Neural cell (in vitro differentiated cells): ENCODE measurements around the gene SLC27A1. TPM values are rescaled to one million over a fixed set of nuclear protein-coding genes. Genes with fewer than 3 reads are reported as not detected.

Experiments used
- H2AFZ ChIP-seq: fragments of 200-600, 300-800 bp; sonication (generic), shearing (Covaris generic); 2 replicates; pipeline ENCODE4 v1.6.0; 2014; ENCODE audit warnings: low read depth, mild to moderate bottlenecking, antibody characterized with exemption, low read length, moderate library complexity
- H3F3A ChIP-seq: fragments of 200-600 bp; shearing (Covaris generic); 2 replicates; pipeline ENCODE4 v1.6.1; 2016; ENCODE audit warnings: mild to moderate bottlenecking, moderate library complexity, mixed read lengths, antibody characterized with exemption, low read length; ENCODE audit not compliant: insufficient read depth, poor library complexity, severe bottlenecking
- H3K27ac ChIP-seq: fragments of 200-600, 300-800 bp; sonication (generic), shearing (Covaris generic); 2 replicates; pipeline ENCODE4 v1.5.1; 2014; ENCODE audit warnings: mild to moderate bottlenecking, low read length, moderate library complexity
- H3K27me3 ChIP-seq: fragments of 300-800, 200-600 bp; sonication (generic), shearing (Covaris generic); 2 replicates; pipeline ENCODE4 v1.6.0; 2014; ENCODE audit warnings: mild to moderate bottlenecking, low read depth, low read length, moderate library complexity; ENCODE audit not compliant: insufficient read depth
- H3K36me3 ChIP-seq: fragments of 300-800, 200-600 bp; sonication (generic), shearing (Covaris generic); 2 replicates; pipeline ENCODE4 v1.5.1; 2014; ENCODE audit warnings: mild to moderate bottlenecking, antibody characterized with exemption, low read length, moderate library complexity; ENCODE audit not compliant: insufficient read depth
- H3K4me2 ChIP-seq: fragments of 300-800, 200-600 bp; sonication (generic), shearing (Covaris generic); 2 replicates; pipeline ENCODE4 v1.6.0; 2014; ENCODE audit warnings: mild to moderate bottlenecking, low read length
- H3K4me3 ChIP-seq: fragments of 300-800, 200-600 bp; sonication (generic), shearing (Covaris generic); 2 replicates; pipeline ENCODE4 v1.5.1; 2014; ENCODE audit warnings: mild to moderate bottlenecking, low read length, moderate library complexity
- H3K79me2 ChIP-seq: fragments of 200-600 bp; shearing (Covaris generic); replicated peaks from 2 replicates; pipeline ENCODE4 v1.6.0; 2014; ENCODE audit warnings: mild to moderate bottlenecking, low read length, moderate library complexity; ENCODE audit not compliant: insufficient read depth
- H3K9ac ChIP-seq: fragments of 300-800, 200-600 bp; sonication (generic), shearing (Covaris generic); 2 replicates; pipeline ENCODE4 v1.6.1; 2016; ENCODE audit warnings: mild to moderate bottlenecking, low read length, mixed read lengths
- H3K9me2 ChIP-seq: fragments of 200-600 bp; shearing (Covaris generic); 2 replicates; pipeline ENCODE4 v1.6.1; 2016; ENCODE audit warnings: mild to moderate bottlenecking, low read length, mixed read lengths; ENCODE audit not compliant: insufficient read depth
- H3K9me3 ChIP-seq: fragments of 200-600, 300-800 bp; sonication (generic), shearing (Covaris generic); 2 replicates; pipeline ENCODE4 v1.6.1; 2016; ENCODE audit warnings: mild to moderate bottlenecking, mixed run types, low read length, moderate library complexity, mixed read lengths
- H4K20me1 ChIP-seq: fragments of 200-600 bp; shearing (Covaris generic); 2 replicates; pipeline ENCODE4 v1.6.1; 2016; ENCODE audit warnings: mild to moderate bottlenecking, mixed run types; ENCODE audit not compliant: insufficient read depth
- CTCF ChIP-seq: fragments of 450-650 bp; IDR thresholded peaks from 2 replicates; pipeline ENCODE4 v1.5.1; 2014; ENCODE audit warnings: antibody characterized with exemption, mild to moderate bottlenecking, moderate library complexity; ENCODE audit not compliant: poor library complexity, severe bottlenecking
- EP300 ChIP-seq: fragments of 450-650 bp; conservative IDR thresholded peaks from 2 replicates; pipeline ENCODE4 v1.6.1; 2014; ENCODE audit warnings: antibody characterized with exemption, mild to moderate bottlenecking, moderate library complexity; ENCODE audit not compliant: poor library complexity, severe bottlenecking
- EZH2 ChIP-seq: fragments of 200-600, 300-800 bp; shearing (Covaris generic), sonication (generic); IDR thresholded peaks from 2 replicates; pipeline ENCODE4 v1.6.1; 2014; ENCODE audit warnings: antibody characterized with exemption, low read length, borderline replicate concordance, mild to moderate bottlenecking; ENCODE audit not compliant: insufficient read depth, poor library complexity, severe bottlenecking
- MXI1 ChIP-seq: fragments of 450-650 bp; conservative IDR thresholded peaks from 2 replicates; pipeline ENCODE4 v1.6.1; 2014; ENCODE audit warnings: antibody characterized with exemption, mild to moderate bottlenecking; ENCODE audit not compliant: poor library complexity, severe bottlenecking
- POLR2AphosphoS5 ChIP-seq: IDR thresholded peaks from 2 replicates; pipeline ENCODE4 v1.6.1; 2012
- RAD21 ChIP-seq: fragments of 450-650 bp; conservative IDR thresholded peaks from 2 replicates; pipeline ENCODE4 v1.6.1; 2014; ENCODE audit warnings: antibody characterized with exemption, mild to moderate bottlenecking, moderate library complexity
- REST ChIP-seq: IDR thresholded peaks from 2 replicates; pipeline ENCODE4 v1.6.1; 2012; ENCODE audit warnings: borderline replicate concordance
- SMC3 ChIP-seq: fragments of 450-650 bp; conservative IDR thresholded peaks from 2 replicates; pipeline ENCODE4 v1.6.1; 2014; ENCODE audit warnings: antibody characterized with exemption, mild to moderate bottlenecking, moderate library complexity; ENCODE audit not compliant: poor library complexity
- TAF1 ChIP-seq: IDR thresholded peaks from 2 replicates; pipeline ENCODE4 v1.6.1; 2012; ENCODE audit warnings: low read depth
- polyA plus RNA-seq: library from polyadenylated mRNA; depleted of rRNA; stranded (reverse); fragments of >200 nt; gene quantifications from 2 replicates; pipeline ENCODE4 v1.2.3, GENCODE V29; 2014

Gene SLC27A1
- polyA plus RNA-seq, 1 donor from 2014 or later: 22.0 TPM

DNA sequence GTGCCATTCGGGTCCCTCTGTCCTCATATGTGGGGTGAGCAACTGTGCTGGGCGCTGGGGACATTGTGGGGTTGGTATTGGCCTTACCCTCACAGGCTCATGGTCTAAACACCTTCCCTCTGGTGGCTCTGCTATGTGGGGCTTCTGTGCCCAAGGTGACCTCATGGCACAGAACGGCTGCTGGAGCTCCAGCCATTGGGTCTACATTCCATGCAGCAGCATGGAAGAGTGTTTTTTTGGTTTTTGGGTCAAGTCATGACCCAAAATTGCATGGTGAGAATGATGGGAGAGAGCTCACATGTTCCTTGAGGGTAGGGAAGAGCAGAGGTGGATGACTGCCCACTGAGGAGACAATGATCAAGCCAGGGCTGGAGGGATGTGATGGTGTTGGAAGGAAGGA is 58.3 kb downstream of the SLC27A1 start:
- no peaks in the 10 kb centered on the region for H3F3A ChIP-seq
- H4K20me1 ChIP-seq: no peaks in the 10 kb centered on the region
- H3K27me3 ChIP-seq: no peaks in the 10 kb centered on the region
- no peaks in the 10 kb centered on the region for H3K9me2 ChIP-seq
- no peak overlapping the region for H3K27ac ChIP-seq
- no peaks in the 10 kb centered on the region for H3K79me2 ChIP-seq
- no peak overlapping the region for H3K4me3 ChIP-seq
- no peak overlapping the region for H3K9ac ChIP-seq
- no peak overlapping the region for H2AFZ ChIP-seq
- H3K9me3 ChIP-seq: peaks cover 7% of the 10 kb centered on the region
- H3K4me2 ChIP-seq: no peak overlapping the region
- no peaks in the 10 kb centered on the region for H3K36me3 ChIP-seq
- TF ChIP-seq SMC3: no peak
- TF ChIP-seq POLR2AphosphoS5: no peak
- no peak for TF ChIP-seq CTCF
- TF ChIP-seq MXI1: no peak
- TF ChIP-seq TAF1: no peak
- TF ChIP-seq EP300: no peak
- no peak for TF ChIP-seq REST
- TF ChIP-seq RAD21: no peak
- no peak for TF ChIP-seq EZH2

DNA sequence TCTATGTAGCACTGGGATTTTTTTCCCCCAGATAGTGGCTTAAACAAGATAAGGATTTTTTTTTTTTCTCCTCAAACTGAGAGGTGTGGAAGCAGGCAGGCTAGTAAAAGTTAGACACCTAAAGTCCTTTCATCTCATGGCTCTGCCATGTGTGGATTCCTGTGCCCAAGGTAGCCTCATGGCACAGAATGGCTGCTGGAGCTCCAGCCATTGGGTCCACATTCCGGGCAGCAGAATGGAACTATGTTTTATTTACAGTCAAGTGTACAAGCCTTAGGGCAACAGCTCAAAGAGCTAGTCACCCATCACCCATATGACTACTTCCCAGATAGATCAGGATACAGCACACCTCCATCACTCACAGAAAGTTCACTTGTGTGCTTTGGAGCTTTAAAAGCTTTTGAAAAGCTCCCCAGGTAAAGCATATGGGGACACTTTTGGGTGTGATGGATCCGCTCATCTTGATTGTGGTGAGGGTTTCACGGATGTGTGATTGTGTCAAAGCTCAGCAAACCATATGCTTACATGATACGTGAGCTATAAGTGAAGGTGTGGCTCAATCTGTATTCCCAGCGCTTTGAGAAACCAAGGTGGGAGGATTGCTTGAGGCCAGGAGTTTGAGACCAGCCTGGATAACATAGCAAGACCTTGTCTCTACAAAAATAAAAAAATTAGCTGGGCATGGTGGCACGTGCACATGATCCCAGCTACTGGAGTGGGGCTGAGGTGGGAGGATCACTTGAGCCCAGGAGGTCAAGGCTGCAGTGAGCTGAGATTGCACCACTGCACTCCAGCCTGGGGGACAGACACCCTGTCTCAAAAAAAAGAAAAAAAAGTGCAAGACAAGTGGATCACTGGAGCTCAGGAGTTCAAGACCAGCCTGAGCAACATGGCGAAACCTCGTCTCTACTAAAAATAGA is 59.2 kb downstream of the SLC27A1 start:
- no peak for TF ChIP-seq EZH2
- TF ChIP-seq RAD21: no peak
- no peak for TF ChIP-seq EP300
- TF ChIP-seq POLR2AphosphoS5: no peak
- no peak for TF ChIP-seq CTCF
- no peak for TF ChIP-seq MXI1
- no peak for TF ChIP-seq SMC3
- no peak for TF ChIP-seq REST
- no peak for TF ChIP-seq TAF1
- Histone ChIP-seq H3K9ac (no peak overlapping the region), H3K9me2 (no peaks in the 10 kb centered on the region), H3K9me3 (peaks cover 7% of the 10 kb centered on the region), H3K27ac (no peak overlapping the region), H3F3A (no peaks in the 10 kb centered on the region), H3K4me2 (no peak overlapping the region), H2AFZ (no peak overlapping the region), H3K36me3 (no peaks in the 10 kb centered on the region), H4K20me1 (no peaks in the 10 kb centered on the region), H3K79me2 (no peaks in the 10 kb centered on the region), H3K4me3 (no peak overlapping the region), H3K27me3 (no peaks in the 10 kb centered on the region)
